GM21737 (cell line): ENCODE measurements around the gene MAD1L1.
A peak's percentile ranks its signal among the peaks of the same experiment; 100 is the strongest.
"Not testable (repeated sequence)": the region's sequence is repeated elsewhere in the genome, so short reads cannot be mapped to it uniquely, and the experiment has no call there.

Source experiments
- ATAC-seq: cut with Tn5 transposase; IDR thresholded peaks from one replicate; pipeline ENCODE4 v1.9.1; 2021; ENCODE audit warnings: mild to moderate bottlenecking, moderate library complexity; ENCODE audit not compliant: unreplicated experiment

Gene MAD1L1

DNA sequence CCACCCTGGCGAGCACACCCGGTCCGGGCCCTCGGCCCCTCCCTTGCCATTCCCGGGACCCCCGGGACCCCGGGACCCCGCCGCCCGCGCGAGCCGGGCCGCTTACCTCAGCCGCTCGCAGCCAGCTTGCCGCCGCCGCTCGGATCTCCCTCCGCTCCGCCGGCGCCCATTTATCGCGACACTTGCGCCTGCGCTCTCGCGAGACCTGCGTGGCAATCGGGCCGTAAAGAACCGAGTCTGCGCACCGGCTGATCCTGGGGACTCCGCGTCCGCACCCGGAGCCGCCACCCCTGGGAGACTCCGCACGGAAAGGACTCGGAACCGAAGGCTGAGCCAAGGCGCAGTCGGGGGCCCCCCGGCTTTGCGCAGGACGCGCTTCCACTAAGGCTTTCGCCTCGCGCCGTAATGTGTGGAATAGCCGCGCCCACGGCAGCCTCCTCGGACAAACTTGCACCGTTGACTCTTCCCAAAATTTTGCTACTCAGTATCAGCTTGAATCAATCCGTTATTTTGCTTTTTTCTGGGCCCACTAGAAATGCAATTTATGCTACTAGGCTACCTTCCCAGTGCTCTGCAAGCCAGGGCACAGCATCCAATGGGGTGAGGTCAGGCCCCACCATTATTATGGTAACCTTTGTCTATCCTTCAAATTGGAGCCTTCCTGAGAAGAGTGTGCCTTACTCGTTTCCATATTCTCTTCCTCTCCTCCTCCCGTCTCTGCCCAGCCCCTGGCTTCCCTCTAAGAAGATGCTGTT lies at the start of gene MAD1L1:
TSS of gene MAD1L1 (minus strand) at position 180 of the 755 bp plus-strand sequence. CDS start 2,812 bp downstream, outside the sequence.
- ATAC-seq, result peak; percentile 61

DNA sequence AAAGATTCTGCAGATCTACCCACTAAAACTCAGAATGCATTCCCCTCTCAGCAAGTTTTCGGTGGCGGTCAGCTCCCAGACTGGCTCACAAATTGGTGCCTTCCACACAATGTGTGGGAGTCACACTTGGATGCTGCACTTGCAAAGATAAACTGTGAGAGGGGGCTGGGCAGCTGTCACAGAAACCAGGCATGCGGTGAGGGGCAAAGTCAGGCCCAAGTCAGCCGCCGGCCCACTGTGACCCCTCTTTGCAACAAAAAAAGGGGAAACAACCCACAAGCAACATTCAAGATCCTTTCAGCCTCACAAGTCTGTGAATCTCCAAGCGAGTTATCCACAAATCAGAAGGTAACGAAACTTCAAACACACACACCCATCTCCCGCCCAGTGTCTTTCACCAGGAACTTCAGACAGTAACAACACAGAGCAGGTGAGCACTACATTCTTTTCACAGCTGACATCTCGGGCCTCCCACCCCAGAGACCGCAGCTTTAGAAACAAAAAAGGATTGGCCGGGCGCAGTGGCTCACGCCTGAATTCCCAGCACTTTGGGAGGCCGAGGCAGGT lies 49.5 kb upstream of the MAD1L1 start:
- ATAC-seq, result no peak

DNA sequence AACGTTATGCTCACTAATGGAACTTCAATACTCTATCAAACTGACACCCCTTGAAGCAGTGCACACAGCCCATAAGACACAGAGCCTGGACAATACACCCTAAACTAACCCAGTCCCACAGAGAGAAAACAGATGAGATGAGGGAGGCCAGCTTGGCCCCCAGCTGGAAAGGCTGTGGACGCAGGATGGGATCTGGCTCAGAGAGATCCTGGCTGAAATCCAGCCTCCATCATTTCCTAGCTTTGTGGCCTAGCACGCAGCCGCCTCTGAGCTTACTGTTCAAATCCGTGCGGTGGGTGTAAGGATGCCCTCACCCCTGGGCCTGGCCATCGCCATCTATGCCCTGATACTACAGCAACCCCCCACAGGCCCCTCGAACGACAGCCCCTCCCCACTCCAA lies 48.8 kb upstream of the MAD1L1 start:
- ATAC-seq, result no peak

DNA sequence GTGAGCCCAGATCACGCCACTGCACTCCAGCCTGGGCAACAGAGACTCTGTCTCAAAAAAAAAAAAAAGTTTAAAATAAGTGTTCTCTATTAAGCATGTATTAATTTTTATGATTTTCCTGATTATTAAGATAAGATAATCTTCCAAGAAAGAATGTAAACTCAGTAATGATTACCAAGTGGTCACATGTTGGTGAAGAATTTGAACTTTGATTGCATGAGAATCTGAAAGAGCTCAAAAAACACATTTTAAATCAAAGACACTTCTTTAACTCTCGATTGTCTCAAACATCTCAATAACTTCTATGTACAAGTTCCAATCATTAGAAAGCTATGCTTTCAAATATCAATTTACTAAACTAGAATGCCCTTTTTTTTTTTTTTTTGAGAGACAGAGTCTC lies 47.7 kb upstream of the MAD1L1 start:
- no peak for ATAC-seq

DNA sequence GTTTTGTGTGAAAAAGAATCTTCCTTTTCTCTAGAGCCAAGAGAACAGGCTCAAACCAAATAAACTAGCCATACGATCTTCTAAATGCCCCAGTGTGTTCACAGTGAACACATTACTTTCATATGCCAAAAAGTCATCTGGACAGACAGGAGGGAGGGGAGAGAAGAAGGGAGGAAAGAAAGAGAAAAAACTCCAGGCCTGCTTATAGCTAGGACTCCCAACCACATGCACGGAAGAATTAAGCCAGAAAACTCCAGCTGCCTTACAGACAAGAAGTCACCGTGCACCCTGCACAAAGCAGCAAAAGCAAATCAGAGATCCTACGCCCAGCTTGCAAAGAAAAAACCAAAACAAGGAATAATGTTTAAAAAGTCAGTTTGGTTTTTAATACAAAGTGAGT lies 47.2 kb upstream of the MAD1L1 start:
- ATAC-seq, result no peak

DNA sequence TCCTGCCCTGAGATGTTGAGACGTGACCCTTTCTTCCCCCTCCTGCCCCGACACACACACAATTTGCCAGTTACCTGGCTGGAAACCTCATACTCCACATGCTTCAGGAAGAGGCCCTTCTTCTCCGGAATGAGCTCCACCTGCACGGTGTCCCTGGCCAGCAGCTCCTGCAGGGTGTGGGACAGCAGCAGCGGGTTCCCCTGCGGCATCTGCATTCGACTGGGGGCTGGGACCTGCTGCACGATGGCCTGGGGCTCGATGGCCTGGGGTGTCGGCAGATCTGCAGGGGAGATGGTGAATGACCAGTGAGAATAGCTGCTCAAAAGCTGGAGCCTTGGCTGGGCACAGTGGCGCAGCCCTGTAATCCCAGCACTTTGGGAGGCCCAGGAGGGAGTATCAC lies 45.3 kb upstream of the MAD1L1 start:
- ATAC-seq, result no peak

DNA sequence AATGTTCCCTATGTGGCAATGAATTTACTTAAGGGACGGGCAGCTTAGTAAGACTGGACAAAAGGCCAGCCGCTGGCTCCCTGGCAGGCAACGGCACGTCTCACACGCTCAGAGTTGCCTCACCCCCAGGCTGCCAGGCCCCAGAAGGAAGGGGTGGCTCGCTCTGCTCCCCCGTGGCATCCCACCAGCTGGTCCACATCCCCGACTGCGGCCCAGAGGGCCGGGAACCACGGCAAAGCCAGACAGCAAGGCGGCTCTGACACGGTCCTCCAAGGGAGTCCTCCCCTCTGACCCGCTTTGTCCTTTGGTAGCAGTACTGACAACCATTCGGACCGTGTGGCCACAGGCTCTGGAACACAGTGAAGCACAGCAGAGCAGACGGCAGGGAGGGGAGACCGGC lies 43.4 kb upstream of the MAD1L1 start:
- no peak for ATAC-seq

DNA sequence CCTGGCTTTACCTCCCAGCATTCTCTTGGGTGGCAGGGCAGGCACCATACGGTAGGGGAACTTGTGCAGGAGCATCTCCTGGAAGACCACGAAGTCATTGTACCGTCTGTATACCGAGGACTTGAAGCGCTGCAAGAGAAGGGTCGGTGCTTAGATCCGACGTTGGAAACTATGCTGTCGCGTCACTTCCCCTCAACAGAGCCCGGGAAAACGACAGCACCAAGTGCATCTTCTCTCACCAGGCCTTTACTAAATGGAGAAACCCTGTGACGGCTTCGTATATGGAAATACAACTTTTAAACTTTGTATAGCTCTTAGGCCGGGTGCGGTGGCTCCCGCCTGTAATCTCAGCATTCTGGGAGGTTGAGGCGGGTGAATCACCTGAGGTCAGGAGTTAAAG lies 42.4 kb upstream of the MAD1L1 start:
- ATAC-seq, result no peak

DNA sequence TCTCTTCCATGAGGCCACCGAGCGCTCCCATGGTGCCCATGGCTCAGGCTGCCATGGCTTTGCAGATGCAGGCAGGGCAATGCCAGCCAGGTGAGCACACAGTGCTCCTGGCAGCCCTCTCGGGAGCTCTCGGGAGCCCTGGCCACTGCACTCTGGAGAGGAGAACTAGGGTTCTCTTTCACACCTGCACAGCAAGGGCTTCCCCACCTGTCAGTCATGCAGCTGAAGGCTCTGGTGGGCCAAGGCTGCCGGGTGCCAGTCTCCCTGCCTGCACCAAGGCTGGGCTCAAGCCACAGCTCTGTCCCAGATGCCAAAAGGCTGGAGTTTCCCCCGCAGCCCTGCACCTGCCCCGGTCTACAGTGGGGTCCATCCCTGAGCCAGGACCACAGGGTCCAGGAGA lies 41.9 kb upstream of the MAD1L1 start:
- no peak for ATAC-seq

DNA sequence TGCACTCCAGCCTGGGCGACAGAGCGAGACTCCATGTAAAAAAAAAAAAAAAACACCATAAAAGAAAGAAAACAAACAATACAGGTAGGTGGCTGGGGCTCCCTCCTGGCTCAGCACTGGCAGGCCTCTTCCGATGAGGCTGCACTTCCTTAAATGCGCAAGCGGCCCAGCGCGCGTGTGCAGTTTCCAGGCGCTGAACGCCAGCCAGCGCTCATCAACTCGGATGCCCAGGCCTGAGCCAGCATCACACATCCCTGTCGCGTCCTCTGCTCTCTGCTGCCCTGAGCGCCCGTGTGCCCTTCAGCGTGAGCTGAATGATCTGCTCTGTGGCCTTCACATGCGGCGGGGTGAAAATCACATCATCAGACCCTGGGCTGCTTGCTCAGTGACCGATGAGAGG lies 41.1 kb upstream of the MAD1L1 start:
- no peak for ATAC-seq

DNA sequence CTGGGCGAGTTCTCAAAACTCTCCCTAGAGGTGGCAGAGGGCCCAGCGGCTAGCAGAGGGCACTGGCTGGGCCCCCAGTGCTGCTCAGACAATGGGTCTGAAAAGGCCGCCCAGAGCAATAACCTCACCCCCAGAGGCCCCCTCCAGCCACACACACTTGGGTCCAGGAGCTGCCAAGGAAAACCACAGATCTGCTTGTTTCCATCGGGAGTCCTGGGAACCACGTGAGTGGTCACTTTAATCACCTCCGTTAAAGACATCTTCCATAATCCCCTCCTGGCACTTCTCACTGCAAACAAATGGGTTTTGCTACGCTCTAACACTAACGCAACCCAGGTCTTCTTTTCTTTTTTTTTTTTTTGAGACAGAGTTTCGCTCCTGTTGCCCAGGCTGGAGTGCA lies 39.3 kb upstream of the MAD1L1 start:
- ATAC-seq, result no peak

DNA sequence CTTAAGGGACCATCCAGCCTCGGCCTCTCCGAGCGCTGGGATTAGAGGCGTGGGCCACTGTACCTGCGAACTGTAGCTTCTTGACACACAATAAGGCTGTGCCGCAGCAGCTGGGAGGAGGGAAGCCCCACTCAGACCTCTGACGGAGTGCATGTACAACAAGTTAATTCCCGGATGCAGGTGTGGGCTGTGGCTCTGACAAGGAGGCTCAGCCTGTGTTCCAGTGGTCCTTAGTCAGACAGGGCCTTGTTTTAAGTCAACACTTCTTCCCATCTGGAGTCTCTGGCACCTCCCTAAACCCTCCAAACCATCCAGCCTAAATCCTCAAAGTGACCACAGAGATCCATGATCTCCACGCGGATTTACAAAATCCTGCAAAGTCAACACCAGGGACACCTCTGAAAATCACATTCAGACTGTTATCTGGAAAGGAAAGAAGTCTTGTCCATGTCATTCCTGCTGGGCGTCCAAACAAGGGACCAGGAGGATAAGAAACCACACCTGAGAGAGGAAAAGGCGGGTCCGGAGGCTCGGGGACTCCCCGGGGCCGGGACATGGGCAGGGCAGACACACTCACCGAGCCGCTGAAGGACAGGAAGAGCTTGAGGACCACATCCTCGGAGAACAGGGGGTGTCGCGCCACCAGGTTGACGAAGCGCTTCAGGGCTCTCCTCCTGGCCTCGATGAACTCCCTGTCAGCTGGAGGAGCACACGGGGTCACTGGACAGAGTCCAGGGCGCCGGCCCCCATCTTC lies 38.7 kb upstream of the MAD1L1 start:
- ATAC-seq, result no peak

DNA sequence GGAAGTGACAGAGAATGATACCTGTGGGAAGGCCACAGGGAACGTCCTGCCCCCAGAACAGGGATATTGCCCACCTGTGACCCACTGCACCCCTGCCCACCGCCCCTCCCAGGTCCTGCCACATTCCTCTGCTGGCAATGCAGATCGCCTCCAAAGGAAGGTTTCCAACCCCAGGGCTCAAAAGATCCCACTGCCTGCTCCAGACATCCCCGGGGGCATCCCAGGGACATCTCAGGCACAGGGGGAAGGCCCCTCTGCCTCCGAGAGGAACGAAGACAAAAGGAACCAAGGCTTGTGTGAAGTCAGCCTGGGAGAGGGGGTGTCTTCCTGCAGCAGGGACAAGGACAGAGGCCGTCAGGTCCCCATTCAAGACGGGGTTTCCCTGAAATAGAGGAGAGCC lies 37.8 kb upstream of the MAD1L1 start:
- no peak for ATAC-seq

DNA sequence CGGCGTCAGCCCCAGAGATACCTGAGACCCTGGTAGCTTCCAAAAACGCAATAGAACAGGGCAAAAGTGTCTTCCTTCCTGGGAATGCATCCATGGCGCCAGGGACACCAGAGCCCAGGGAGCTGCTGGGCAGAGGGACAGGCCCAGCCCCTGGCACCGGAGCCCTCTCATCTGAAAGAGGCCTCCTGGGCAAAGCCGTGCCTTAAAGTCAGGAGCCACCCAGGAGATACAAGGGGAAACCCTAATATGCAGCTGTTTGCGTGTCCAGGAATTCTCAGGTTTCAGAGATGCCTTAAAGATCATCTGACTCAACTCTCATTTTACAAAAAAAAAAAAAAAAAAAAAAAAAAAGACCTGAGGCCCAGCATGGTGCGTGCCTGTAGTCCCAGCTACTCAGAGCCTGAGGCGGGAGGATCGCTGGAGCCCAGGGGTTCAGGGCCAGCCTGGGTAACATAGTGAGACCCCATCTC lies 37.3 kb upstream of the MAD1L1 start:
- no peak for ATAC-seq

DNA sequence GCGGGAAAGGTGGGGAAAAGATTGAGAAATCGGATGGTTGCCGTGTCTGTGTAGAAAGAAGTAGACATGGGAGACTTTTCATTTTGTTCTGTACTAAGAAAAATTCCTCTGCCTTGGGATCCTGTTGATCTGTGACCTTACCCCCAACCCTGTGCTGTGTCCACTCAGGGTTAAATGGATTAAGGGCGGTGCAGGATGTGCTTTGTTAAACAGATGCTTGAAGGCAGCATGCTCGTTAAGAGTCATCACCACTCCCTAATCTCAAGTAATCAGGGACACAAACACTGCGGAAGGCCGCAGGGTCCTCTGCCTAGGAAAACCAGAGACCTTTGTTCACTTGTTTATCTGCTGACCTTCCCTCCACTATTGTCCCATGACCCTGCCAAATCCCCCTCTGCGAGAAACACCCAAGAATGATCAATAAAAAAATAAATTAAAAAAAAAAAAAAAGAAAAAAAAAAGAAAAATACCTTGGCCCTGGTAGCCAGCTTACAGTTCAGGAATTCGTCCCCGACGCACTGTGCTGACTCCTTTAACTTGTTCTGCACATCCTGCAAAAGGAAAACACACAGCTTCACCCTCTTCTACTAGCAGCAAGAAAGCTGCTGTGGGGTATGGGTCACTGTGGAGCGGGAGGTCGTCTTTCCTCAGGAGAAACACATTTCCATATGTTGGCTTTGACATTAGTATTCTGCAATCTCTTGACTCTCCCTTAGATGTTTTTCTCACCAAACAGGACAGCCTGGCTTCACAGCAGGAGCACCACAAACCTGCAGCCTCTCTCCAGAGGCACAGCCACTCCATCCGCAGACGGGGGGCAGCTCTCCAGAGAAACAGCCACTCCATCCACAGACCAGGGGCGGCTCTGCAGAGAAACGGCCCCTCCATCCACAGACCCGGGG lies 36.6 kb upstream of the MAD1L1 start:
- ATAC-seq, result not testable (repeated sequence)

DNA sequence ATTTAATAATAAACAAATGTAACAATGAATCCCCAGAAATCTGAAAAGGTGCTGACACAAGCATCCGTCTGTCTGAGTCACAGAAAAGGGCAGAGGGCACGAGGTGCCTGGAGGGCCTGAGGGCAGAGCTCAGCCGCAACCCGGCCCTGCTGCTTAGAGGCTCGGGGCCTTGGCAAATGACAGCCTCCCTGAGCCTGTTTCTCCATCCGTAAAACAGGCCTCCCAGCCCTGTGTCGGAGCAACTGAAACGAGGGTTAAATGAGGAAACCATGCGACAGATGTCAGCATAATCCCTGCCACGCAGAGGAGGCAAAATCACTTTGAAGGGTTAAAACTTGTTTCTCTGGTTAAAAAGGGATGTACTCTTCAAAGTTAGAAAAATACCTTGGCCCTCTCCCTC lies 34.2 kb upstream of the MAD1L1 start:
- no peak for ATAC-seq

DNA sequence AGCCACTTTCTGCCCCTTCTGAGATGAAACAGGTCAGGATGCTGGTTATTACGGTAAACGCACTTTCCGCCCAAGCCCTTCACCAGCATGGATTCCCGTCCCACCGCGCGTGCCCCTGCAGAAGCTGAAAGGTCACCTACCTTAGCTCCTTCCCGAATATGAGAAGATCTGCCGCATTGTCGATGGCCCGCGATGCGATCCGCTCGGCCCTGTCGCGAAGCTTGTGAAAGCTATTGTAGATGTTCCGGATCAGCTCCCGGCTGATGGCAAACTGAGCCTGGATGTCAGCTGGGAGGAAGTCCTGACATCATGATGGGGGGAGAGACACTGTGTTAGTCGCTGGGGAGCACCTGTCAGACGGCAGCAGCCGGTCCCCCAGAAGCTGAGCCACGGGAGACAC lies 31.4 kb upstream of the MAD1L1 start:
- no peak for ATAC-seq

DNA sequence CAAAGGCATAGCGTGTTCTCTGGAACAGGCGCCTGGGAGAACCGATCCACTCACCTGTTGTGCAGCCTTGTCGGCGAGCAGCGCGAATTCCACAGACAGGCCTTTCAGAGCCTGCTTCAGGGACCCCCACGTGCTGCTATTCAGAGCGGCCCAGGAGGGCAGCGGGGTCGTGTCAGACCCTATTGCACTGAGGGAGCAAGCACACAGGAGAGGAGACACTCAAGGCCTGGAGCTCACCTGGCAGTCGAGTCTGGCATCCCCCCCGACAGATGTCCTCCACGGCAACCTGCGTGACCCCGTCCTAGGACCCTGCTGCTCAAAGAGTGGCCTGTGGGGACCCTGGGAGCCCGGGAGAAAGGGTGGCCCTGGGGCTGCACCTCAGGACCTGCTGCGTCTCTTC lies 30.4 kb upstream of the MAD1L1 start:
- no peak for ATAC-seq

DNA sequence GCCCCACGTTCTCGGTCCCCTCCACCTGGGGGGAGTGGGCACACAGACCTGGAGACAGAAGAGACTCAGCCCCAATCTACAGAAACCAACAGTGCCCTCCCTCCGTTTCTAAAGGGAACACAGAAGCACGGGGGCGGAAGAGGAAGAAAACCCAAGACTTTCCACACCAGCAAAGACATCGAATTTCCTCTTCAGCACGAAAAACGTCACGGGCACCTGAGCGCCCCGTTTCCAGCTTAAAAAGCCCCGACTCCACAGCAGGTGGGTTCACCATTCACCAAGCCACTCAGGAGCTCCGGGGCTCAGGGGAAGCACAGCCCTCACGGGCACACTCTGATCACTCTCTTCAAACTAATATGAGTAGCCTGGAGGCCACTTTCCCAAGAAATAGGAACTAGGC lies 28.9 kb upstream of the MAD1L1 start:
- ATAC-seq, result no peak

DNA sequence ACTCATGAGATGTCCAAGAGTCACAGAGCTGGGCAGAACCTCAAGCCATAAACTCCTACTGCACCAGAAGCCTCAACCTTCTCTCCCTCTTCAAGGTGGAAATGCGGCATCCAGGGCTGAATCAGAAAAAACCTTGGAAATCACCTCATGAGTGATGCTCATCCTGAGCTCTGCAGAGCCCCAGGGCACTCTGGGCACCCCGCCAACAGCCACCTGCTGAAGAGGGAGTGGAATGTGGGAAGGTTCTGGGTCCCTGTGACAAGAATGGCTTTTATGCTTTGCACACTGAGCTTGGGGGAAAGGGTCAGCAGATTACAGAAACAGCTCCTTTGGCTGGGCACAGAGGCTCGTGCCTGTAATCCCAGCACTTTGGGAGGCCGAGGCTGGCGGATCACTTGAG lies 28.1 kb upstream of the MAD1L1 start:
- ATAC-seq, result no peak

DNA sequence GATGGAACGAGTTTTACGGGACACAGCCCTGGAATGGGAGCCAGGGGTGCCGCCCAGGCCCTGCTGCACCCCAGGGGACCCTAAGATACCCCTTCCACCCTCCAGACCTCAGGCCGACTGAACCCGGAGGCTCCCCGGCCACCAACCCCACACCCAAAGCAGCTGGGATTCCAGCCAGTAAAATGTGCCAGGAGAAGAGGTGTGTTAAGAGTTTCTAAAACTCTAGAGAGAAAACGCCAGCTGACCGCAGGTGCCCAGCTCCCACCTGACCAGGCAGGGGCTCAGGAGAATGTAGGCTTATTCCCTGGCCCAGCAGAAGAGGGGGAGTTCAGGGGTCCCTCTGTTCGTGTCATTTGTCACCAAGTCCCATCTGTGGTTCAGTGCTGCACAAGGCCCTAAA lies 26.7 kb upstream of the MAD1L1 start:
- no peak for ATAC-seq
